ENCODE data around the gene MS4A4A. TPM values are rescaled to one million over a fixed set of nuclear protein-coding genes. Genes with fewer than 3 reads are reported as not detected.

Gene MS4A4A
- total and polyA plus RNA-seq, 2 of the 8 experiments (the other 6 are each of a cell fraction or from before 2014, with no cell fraction given), result not detected

GRCh38 chr11:60328460-60328859 is 48.0 kb downstream of the MS4A4A start:
- Histone ChIP-seq H3K4me2 (ENCODE audit: insufficient read depth in 1 of 2, low read depth in 2 of 2, low read length in 2 of 2) (no peak overlapping the region), H3K56ac (replicated peaks; ENCODE audit: insufficient read length, low read depth, low read length) (no peak overlapping the region), H3K27ac (ENCODE audit: low read depth, low read length) (no peak overlapping the region), H3K9ac (replicated peaks in 1 of 4; ENCODE audit: extremely low read depth in 1 of 4, low read depth in 3 of 4, low read length in 3 of 4) (no peak overlapping the region), H3K4me3 (ENCODE audit: extremely low read depth in 1 of 4, insufficient read depth in 2 of 4, low read depth in 3 of 4, low read length in 4 of 4) (no peak overlapping the region), H2BK15ac (ENCODE audit: low read length) (no peak overlapping the region), H3K36me3 (ENCODE audit: control insufficient read depth in 2 of 4, insufficient read depth in 4 of 4, low read length in 3 of 4) (no peaks in the 10 kb centered on the region), H4K20me1 (replicated peaks in 1 of 2; ENCODE audit: control insufficient read depth in 1 of 2, insufficient read depth in 2 of 2, low read length in 2 of 2) (no peaks in the 10 kb centered on the region), H3K23ac (ENCODE audit: insufficient read length) (no peak overlapping the region), H3K9me3 (ENCODE audit: insufficient read depth in 2 of 2, low read depth in 1 of 2, low read length in 1 of 2) (no peaks in the 10 kb centered on the region), H3K14ac (ENCODE audit: insufficient read length) (no peak overlapping the region), H3K27me3 (replicated peaks in 1 of 4; ENCODE audit: control insufficient read depth in 3 of 4, extremely low read depth in 1 of 4, insufficient read depth in 3 of 4, low read length in 3 of 4) (no peaks in the 10 kb centered on the region), H3K79me2 (ENCODE audit: control insufficient read depth in 1 of 2, insufficient read depth in 2 of 2, low read length in 2 of 2) (no peaks in the 10 kb centered on the region), H3K4me1 (replicated peaks in 1 of 4; ENCODE audit: control insufficient read depth in 3 of 4, insufficient read depth in 4 of 4, low read length in 3 of 4) (no peaks in the 10 kb centered on the region), H3K23me2 (ENCODE audit: low read depth, low read length) (no peaks in the 10 kb centered on the region), H2BK5ac (ENCODE audit: low read depth, low read length) (no peak overlapping the region), H2AK5ac (ENCODE audit: low read depth, low read length) (no peak overlapping the region), H4K8ac (ENCODE audit: extremely low read depth, insufficient read depth, low read length) (no peak overlapping the region), H4K91ac (replicated peaks; ENCODE audit: insufficient read length, low read length) (no peak overlapping the region), H2BK20ac (ENCODE audit: low read length) (no peak overlapping the region), H2BK12ac (ENCODE audit: low read depth, low read length) (no peak overlapping the region), H2BK120ac (replicated peaks; ENCODE audit: low read depth, low read length) (no peak overlapping the region), H3K79me1 (ENCODE audit: low read depth, low read length) (no peaks in the 10 kb centered on the region), H3K4ac (replicated peaks; ENCODE audit: insufficient read length, low read depth, low read length) (no peak overlapping the region), H3K18ac (ENCODE audit: extremely low read depth, low read length) (no peak overlapping the region), H2AFZ (ENCODE audit: low read length) (no peak overlapping the region), H4K5ac (ENCODE audit: insufficient read length, low read depth, low read length) (no peak overlapping the region)
- CTCF ChIA-PET (ENCODE audit: partially characterized antibody), result interaction anchor here (1.6 kb wide), 1 partner anchor 14 kb away, joined by 3 read pairs; no protein-coding TSS in a partner anchor
- POLR2A ChIA-PET (ENCODE audit: partially characterized antibody), result no interaction called here
- DNase-seq (ENCODE audit: low read depth in 1 of 2, low spot score in 2 of 2) (no peak), FAIRE-seq (no peak)
- TF ChIP-seq POLR2AphosphoS5 (IDR thresholded peaks at IDR 0.05; ENCODE audit: low read depth, low read length), result no peak
- TF ChIP-seq SIX5 (IDR thresholded peaks at IDR 0.05; ENCODE audit: low read depth, low read length), result no peak
- no peak for TF ChIP-seq POLR2A (IDR thresholded peaks at IDR 0.05; ENCODE audit: control extremely low read depth in 1 of 2, low read depth in 2 of 2, low read length in 2 of 2)
- TF ChIP-seq RAD21 (IDR thresholded peaks at IDR 0.05 in 1 of 2, conservative IDR thresholded peaks at IDR 0.05 in 1 of 2; ENCODE audit: low read depth in 2 of 2, low read length in 2 of 2), result no peak
- TF ChIP-seq ASH2L (IDR thresholded peaks at IDR 0.05; ENCODE audit: low read length), result no peak
- TF ChIP-seq POU5F1 (IDR thresholded peaks at IDR 0.05; ENCODE audit: low read depth, low read length), result no peak
- TF ChIP-seq FOSL1 (IDR thresholded peaks at IDR 0.05; ENCODE audit: insufficient read depth, low read depth, low read length), result no peak
- TF ChIP-seq SP2 (IDR thresholded peaks at IDR 0.05; ENCODE audit: low read length), result no peak
- no peak for TF ChIP-seq TBP (IDR thresholded peaks at IDR 0.05; ENCODE audit: low read depth, low read length)
- no peak for TF ChIP-seq SIN3A (conservative IDR thresholded peaks at IDR 0.05 in 1 of 2, IDR thresholded peaks at IDR 0.05 in 1 of 2; ENCODE audit: low read depth in 1 of 2, low read length in 2 of 2)
- TF ChIP-seq GABPA (IDR thresholded peaks at IDR 0.05; ENCODE audit: borderline replicate concordance, insufficient read depth, low read length), result no peak
- TF ChIP-seq GTF2F1 (IDR thresholded peaks at IDR 0.05; ENCODE audit: borderline replicate concordance, low read depth, low read length), result no peak
- no peak for TF ChIP-seq SRF (IDR thresholded peaks at IDR 0.05; ENCODE audit: low read depth, low read length)
- TF ChIP-seq KDM4A (IDR thresholded peaks at IDR 0.05; ENCODE audit: low read depth, low read length, severe bottlenecking), result no peak
- no peak for TF ChIP-seq BCL11A (IDR thresholded peaks at IDR 0.05; ENCODE audit: low read depth in 2 of 2, low read length in 2 of 2)
- TF ChIP-seq SP4 (IDR thresholded peaks at IDR 0.05; ENCODE audit: low read length), result no peak
- no peak for TF ChIP-seq TCF12 (IDR thresholded peaks at IDR 0.05; ENCODE audit: low read depth, low read length)
